Brain microvascular endothelial cell (primary cell): ENCODE results near the gene BTNL8.

Experiments used
- DNase-seq: peaks from one replicate; pipeline ENCODE4 v3.0.0-alpha.2; 2020
- H3K27ac ChIP-seq: fragments of 250-450 bp; sonication (Bioruptor Pico); 2 replicates; pipeline ENCODE4 v1.5.1; 2020; ENCODE audit warnings: mild to moderate bottlenecking, moderate library complexity
- H3K27me3 ChIP-seq: fragments of 250-450 bp; sonication (Bioruptor Pico); replicated peaks from 2 replicates; pipeline ENCODE4 v1.5.1; 2020; ENCODE audit warnings: mild to moderate bottlenecking
- H3K36me3 ChIP-seq: fragments of 250-450 bp; sonication (Bioruptor Pico); replicated peaks from 2 replicates; pipeline ENCODE4 v1.5.1; 2020; ENCODE audit warnings: mild to moderate bottlenecking
- H3K4me3 ChIP-seq: 2 replicates; pipeline ENCODE4 v1.5.1; 2011; ENCODE audit warnings: low read depth, mild to moderate bottlenecking, control low read depth, low read length, moderate library complexity
- CTCF ChIP-seq: IDR thresholded peaks from 2 replicates; pipeline ENCODE4 v1.5.1; 2011; ENCODE audit warnings: low read depth, mild to moderate bottlenecking, moderate library complexity, low read length, control low read depth, inconsistent platforms; ENCODE audit errors: missing control alignments
- in situ Hi-C: cut with HindIII; loops from 2 replicates; pipeline ENCODE4 v1.10.0; 2017; ENCODE audit warnings: low sequenced_read_pairs, low pct_ligation_motif_present

Gene BTNL8

DNA sequence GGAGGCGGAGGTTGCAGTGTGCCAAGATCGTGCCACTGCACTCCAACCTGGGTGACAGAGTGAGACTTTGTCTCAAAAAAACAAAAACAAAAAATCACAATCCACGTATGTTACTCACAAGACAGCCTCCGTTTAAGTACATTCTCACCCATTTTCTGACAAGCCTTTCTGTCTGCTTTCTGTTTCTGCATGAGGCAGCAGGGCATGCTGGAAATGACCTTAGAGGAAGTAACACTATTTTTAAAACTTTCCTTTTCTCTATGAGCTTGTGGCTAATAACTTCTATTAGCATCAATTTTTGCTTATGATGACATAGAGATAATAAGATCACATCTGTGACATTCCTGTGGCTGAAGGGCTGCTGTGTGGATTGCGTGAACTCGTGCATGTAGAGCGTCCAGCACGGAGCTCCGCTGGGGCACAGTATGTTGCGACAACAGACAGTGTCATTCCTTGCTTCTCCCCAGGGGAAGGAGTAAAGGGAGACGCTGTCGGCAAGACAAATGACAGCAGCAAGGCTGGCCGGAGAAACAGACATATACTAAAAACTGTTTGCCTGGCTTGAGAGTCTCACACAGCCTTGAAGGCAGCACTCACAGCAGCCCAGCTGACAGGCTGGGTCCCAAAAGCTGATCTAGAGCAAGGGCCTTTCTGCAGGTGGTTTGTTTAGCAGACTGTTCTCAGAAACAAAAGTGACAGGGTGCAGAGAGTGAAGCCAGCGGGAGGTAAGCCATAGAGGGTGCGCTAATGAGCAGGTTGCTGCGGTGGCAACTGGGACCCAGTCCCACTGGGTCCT lies 91.3 kb downstream of the BTNL8 start:
- no peak overlapping the region for H3K27ac ChIP-seq
- DNase-seq: peak; percentile 4
- no peaks in the 10 kb centered on the region for H3K27me3 ChIP-seq
- TF ChIP-seq CTCF: no peak
- in situ Hi-C loops: no loop called here
- no peaks in the 10 kb centered on the region for H3K36me3 ChIP-seq
- no peak overlapping the region for H3K4me3 ChIP-seq

- no peak for DNase-seq
- H3K4me3 ChIP-seq: no peak overlapping the region
- H3K27me3 ChIP-seq: no peaks in the 10 kb centered on the region
- H3K27ac ChIP-seq: no peak overlapping the region
- TF ChIP-seq CTCF: no peak
- in situ Hi-C loops: no loop called here
- H3K36me3 ChIP-seq: no peaks in the 10 kb centered on the region
Observed at GRCh38 chr5:180990882-180991242, 91.9 kb downstream of the BTNL8 start.
